Middle frontal gyrus (tissue), 1 donor: ENCODE data around the gene CD6.
"Not testable (repeated sequence)": the region's sequence is repeated elsewhere in the genome, so short reads cannot be mapped to it uniquely, and the experiment has no call there.

Source experiments
- DNase-seq: peaks from one replicate; pipeline ENCODE4 v3.0.0-alpha.2; 2015; ENCODE audit warnings: low spot score; ENCODE audit errors: extremely low spot score

Gene CD6

GRCh38 chr11:61049859-61050258, 78.4 kb downstream of the CD6 start:
- no peak for DNase-seq

GRCh38 chr11:61052182-61052972, 80.9 kb downstream of the CD6 start:
- DNase-seq: no peak

GRCh38 chr11:61053191-61053590, 81.7 kb downstream of the CD6 start:
- DNase-seq: no peak

- no peak for DNase-seq
These were observed 83.0 kb downstream of the CD6 start for GRCh38 chr11:61054513-61054912.

- no peak for DNase-seq
These were observed 83.6 kb downstream of the CD6 start for GRCh38 chr11:61054927-61055562.

GRCh38 chr11:61055776-61056175, 84.3 kb downstream of the CD6 start:
- DNase-seq: no peak

GRCh38 chr11:61056571-61056970, 85.1 kb downstream of the CD6 start:
- DNase-seq: no peak

GRCh38 chr11:61056981-61057380, 85.5 kb downstream of the CD6 start:
- DNase-seq: no peak

- DNase-seq: no peak
These were observed 86.1 kb downstream of the CD6 start for GRCh38 chr11:61057615-61058014.

- DNase-seq: no peak
These were observed 87.2 kb downstream of the CD6 start for GRCh38 chr11:61058583-61059259.

GRCh38 chr11:61059260-61059752, 87.8 kb downstream of the CD6 start:
- DNase-seq: no peak

GRCh38 chr11:61061081-61061826, 89.8 kb downstream of the CD6 start:
- no peak for DNase-seq

- no peak for DNase-seq
These were observed 90.9 kb downstream of the CD6 start for GRCh38 chr11:61062181-61062930.

GRCh38 chr11:61065236-61065635, 93.8 kb downstream of the CD6 start:
- not testable (repeated sequence) for DNase-seq

- DNase-seq: no peak
These were observed 94.6 kb downstream of the CD6 start for GRCh38 chr11:61065955-61066638.

GRCh38 chr11:61066645-61067044, 95.2 kb downstream of the CD6 start:
- no peak for DNase-seq

GRCh38 chr11:61067782-61068446, 96.4 kb downstream of the CD6 start:
- DNase-seq: no peak

- DNase-seq: no peak
These were observed 97.1 kb downstream of the CD6 start for GRCh38 chr11:61068581-61068980.

- no peak for DNase-seq
These were observed 97.9 kb downstream of the CD6 start for GRCh38 chr11:61069427-61069826.
